Smooth muscle cell (in vitro differentiated cells): Measurements from ENCODE around the gene AHCTF1. TPM values are rescaled to one million over a fixed set of nuclear protein-coding genes. Genes with fewer than 3 reads are reported as not detected.

ENCODE experiments used
- DNase-seq: peaks from one replicate; lab custom pipeline; 2025; ENCODE audit not compliant: unreplicated experiment; lab: John Stamatoyannopoulos, UW
- H2AFZ ChIP-seq: fragments of 200-600 bp; sonication (generic); 2 replicates; pipeline ENCODE4 v1.6.0; 2016; ENCODE audit warnings: antibody characterized with exemption, low read depth, mild to moderate bottlenecking
- H3F3A ChIP-seq: fragments of 200-600 bp; sonication (generic); 2 replicates; pipeline ENCODE4 v1.6.0; 2017; ENCODE audit warnings: antibody characterized with exemption, low read depth
- H3K27ac ChIP-seq: fragments of 200-600 bp; sonication (generic); 2 replicates; pipeline ENCODE4 v1.5.1; 2016; ENCODE audit warnings: low read depth, mild to moderate bottlenecking
- H3K27me3 ChIP-seq: fragments of 200-600 bp; sonication (generic); 2 replicates; pipeline ENCODE4 v1.6.1; 2016; ENCODE audit warnings: low read depth, mild to moderate bottlenecking
- H3K36me3 ChIP-seq: fragments of 200-600 bp; sonication (generic); 2 replicates; pipeline ENCODE4 v1.5.1; 2016; ENCODE audit warnings: low read depth
- H3K4me1 ChIP-seq: fragments of 200-600 bp; sonication (generic); 2 replicates; pipeline ENCODE4 v1.5.1; 2016; ENCODE audit warnings: low read depth
- H3K4me2 ChIP-seq: fragments of 200-600 bp; sonication (generic); 2 replicates; pipeline ENCODE4 v1.6.0; 2016; ENCODE audit warnings: mild to moderate bottlenecking
- H3K4me3 ChIP-seq: fragments of 200-600 bp; sonication (generic); 2 replicates; pipeline ENCODE4 v1.5.1; 2016; ENCODE audit warnings: mild to moderate bottlenecking
- H3K79me2 ChIP-seq: fragments of 200-600 bp; sonication (generic); 2 replicates; pipeline ENCODE4 v1.6.0; 2016; ENCODE audit warnings: low read depth, mild to moderate bottlenecking
- H3K9ac ChIP-seq: fragments of 200-600 bp; sonication (generic); 2 replicates; pipeline ENCODE4 v1.6.0; 2016; ENCODE audit warnings: low read depth
- H3K9me3 ChIP-seq: fragments of 200-600 bp; sonication (generic); replicated peaks from 2 replicates; pipeline ENCODE4 v1.5.1; 2016; ENCODE audit warnings: low read depth
- H4K20me1 ChIP-seq: fragments of 200-600 bp; sonication (generic); 2 replicates; pipeline ENCODE4 v1.6.0; 2016; ENCODE audit warnings: low read depth
- WGBS: methylation state at CpG from one replicate; pipeline ENCODE4 v1.1.7; 2016; ENCODE audit warnings: low lambda C conversion rate; 5-methylcytosine and 5-hydroxymethylcytosine counted together
- polyA plus RNA-seq: library from polyadenylated mRNA; unstranded; fragments of >200 nt; fragmentation: Nextera tagmentation; extraction: Ambion mirVana; gene quantifications from 2 replicates; pipeline ENCODE4 v1.2.1, GENCODE V29; 2016
- total RNA-seq: library from RNA; depleted of rRNA; stranded (reverse); fragments of >200 nt; gene quantifications from 2 replicates; pipeline ENCODE4 v1.2.3, GENCODE V29; 2014
- TF ChIP-seq, protein P1 (sequence below): fragments of 200-600 bp; sonication (generic); IDR thresholded peaks from 2 replicates; pipeline ENCODE4 v1.5.1; 2017; ENCODE audit warnings: borderline replicate concordance, mild to moderate bottlenecking, antibody characterized with exemption; ENCODE audit not compliant: insufficient read depth, poor library complexity, severe bottlenecking

The AHCTF1 gene
- total and polyA plus RNA-seq, 2 experiments from 2014 or later: 7.2 to 34.0 TPM

DNA sequence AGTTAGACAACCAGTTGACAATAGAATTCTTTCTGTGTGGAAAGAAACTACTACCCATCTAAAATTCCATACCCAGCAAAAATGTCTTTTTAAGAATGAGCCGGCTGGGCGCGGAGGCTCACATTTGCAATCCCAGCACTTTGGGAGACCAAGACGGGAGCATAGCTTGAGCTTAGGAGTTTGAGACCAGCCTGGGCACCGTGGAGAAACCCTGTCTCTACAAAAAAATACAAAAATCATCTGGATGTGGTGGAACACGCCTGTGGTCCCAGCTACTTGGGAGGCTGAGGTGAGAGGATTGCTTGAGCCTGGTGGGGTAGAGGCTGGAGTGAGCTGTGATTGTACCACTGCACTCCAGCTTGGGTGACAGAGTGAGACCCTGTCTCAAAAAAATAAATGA is 128.4 kb downstream of the AHCTF1 start:
- Histone ChIP-seq H3K4me3 (no peak overlapping the region), H4K20me1 (no peaks in the 10 kb centered on the region), H3K27me3 (no peaks in the 10 kb centered on the region), H3K4me2 (no peak overlapping the region), H3K36me3 (no peaks in the 10 kb centered on the region), H3K9ac (no peak overlapping the region), H3K27ac (no peak overlapping the region), H2AFZ (no peak overlapping the region), H3K9me3 (no peaks in the 10 kb centered on the region), H3K79me2 (no peaks in the 10 kb centered on the region), H3K4me1 (no peaks in the 10 kb centered on the region), H3F3A (no peaks in the 10 kb centered on the region)
- WGBS: 95% methylated on average over 6 of the region's 6 CpGs
- DNase-seq: no peak
- TF ChIP-seq, protein P1, sequence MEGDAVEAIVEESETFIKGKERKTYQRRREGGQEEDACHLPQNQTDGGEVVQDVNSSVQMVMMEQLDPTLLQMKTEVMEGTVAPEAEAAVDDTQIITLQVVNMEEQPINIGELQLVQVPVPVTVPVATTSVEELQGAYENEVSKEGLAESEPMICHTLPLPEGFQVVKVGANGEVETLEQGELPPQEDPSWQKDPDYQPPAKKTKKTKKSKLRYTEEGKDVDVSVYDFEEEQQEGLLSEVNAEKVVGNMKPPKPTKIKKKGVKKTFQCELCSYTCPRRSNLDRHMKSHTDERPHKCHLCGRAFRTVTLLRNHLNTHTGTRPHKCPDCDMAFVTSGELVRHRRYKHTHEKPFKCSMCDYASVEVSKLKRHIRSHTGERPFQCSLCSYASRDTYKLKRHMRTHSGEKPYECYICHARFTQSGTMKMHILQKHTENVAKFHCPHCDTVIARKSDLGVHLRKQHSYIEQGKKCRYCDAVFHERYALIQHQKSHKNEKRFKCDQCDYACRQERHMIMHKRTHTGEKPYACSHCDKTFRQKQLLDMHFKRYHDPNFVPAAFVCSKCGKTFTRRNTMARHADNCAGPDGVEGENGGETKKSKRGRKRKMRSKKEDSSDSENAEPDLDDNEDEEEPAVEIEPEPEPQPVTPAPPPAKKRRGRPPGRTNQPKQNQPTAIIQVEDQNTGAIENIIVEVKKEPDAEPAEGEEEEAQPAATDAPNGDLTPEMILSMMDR: no peak

DNA sequence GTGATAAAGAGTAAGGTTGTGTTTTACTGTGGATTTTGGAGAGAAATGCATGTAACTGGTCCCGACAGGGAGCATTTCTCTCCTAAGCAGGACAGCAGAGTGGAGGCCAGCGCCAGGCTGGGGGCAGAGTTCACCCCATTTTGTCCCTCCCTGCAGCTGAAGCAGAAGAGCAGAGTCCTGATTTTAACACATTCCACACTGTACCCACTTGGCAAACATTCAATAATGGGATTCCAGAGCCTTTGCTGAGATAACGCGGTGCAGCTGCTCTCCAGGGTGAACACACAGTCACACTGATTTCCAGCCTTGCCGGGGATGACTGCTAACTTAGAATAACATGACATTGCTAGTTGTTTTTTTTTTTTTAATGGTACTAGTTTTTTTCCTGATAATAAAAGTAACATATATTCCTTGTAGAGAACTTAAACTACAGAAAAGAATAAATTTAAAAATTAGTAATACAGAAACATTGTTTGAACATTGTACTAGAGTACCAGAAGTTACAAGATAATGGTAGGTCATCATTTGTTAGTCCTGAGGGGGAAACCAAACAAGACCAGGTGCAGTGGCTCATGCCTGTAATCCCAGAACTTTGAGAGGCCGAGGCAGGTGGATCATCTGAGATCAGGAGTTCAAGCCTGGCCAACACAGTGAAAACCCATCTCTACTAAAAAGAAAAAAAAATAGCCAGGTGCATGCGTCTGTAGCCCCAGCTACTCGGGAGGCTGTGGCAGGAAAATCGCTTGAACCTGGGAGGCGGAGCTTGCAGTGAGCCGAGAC is 130.3 kb downstream of the AHCTF1 start:
- no peak overlapping the region for H3K9ac ChIP-seq
- no peak overlapping the region for H3K4me2 ChIP-seq
- no peak for DNase-seq

DNA sequence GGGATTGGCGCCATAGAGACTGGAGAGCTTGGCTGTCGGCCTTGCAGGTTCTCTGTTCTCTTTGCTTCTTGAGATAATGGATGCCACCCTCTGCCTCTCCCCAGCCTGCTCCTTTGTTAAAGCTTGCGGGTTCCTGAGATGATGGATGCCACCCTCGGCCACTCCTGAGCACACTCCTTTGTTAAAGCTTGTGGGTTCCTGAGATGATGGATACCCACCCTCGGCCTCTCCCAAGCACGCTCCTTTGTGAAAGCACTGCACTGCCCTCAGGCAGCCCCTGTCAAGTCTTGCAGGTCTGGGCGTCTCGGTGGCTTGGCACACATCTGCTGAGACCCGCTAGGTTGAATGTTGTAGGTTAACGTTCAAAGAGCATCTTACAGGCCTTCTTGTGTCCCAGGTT is 131.0 kb downstream of the AHCTF1 start:
- H3K9me3 ChIP-seq: no peaks in the 10 kb centered on the region

More for the DNA sequence above, 130.3 kb downstream of the AHCTF1 start:
- Histone ChIP-seq H2AFZ (no peak overlapping the region), H3F3A (no peaks in the 10 kb centered on the region), H3K4me3 (no peak overlapping the region), H3K9me3 (no peaks in the 10 kb centered on the region), H3K27me3 (no peaks in the 10 kb centered on the region), H4K20me1 (no peaks in the 10 kb centered on the region), H3K4me1 (no peaks in the 10 kb centered on the region), H3K27ac (no peak overlapping the region), H3K79me2 (no peaks in the 10 kb centered on the region), H3K36me3 (no peaks in the 10 kb centered on the region)
- WGBS: 90% methylated on average over 9 of the region's 11 CpGs
- TF ChIP-seq, protein P1: no peak

More for the DNA sequence above, 131.0 kb downstream of the AHCTF1 start:
- Histone ChIP-seq H3K4me2 (no peak overlapping the region), H3K4me1 (no peaks in the 10 kb centered on the region), H3K4me3 (no peak overlapping the region), H3K27ac (no peak overlapping the region), H4K20me1 (no peaks in the 10 kb centered on the region), H3K27me3 (no peaks in the 10 kb centered on the region), H3K79me2 (no peaks in the 10 kb centered on the region), H3K36me3 (no peaks in the 10 kb centered on the region), H2AFZ (no peak overlapping the region), H3F3A (no peaks in the 10 kb centered on the region), H3K9ac (no peak overlapping the region)
- 96% methylated on average over 10 of the region's 10 CpGs for WGBS
- DNase-seq: no peak
- TF ChIP-seq, protein P1: no peak
